A673 (cell line): ENCODE measurements around the gene TNFAIP8. TPM values are rescaled to one million over a fixed set of nuclear protein-coding genes. Genes with fewer than 3 reads are reported as not detected.
A peak's percentile ranks its signal among the peaks of the same experiment; 100 is the strongest.

Source experiments
- BruUV-seq: library from RNA; stranded (reverse); fragments of 400-500 nt; replicated peaks from 2 replicates; lab custom pipeline; 2021; lab: Mats Ljungman, UMichigan
- CTCF ChIA-PET: fragments of 300-600 bp; sonication (Branson Sonifier 250); formaldehyde crosslinking; loops from one replicate; lab custom pipeline; 2022; ENCODE audit warnings: antibody characterized with exemption; lab: Charles Lee
- POLR2A ChIA-PET: fragments of 300-600 bp; sonication (Branson Sonifier 250); formaldehyde crosslinking; loops from one replicate; lab custom pipeline; 2022; ENCODE audit warnings: antibody characterized with exemption; ENCODE audit not compliant: low non-redundant PET; lab: Charles Lee
- DNase-seq: peaks from one replicate; pipeline ENCODE4 v3.0.0-alpha.2; 2015; ENCODE audit warnings: low spot score
- H3K27ac ChIP-seq: fragments of 200-600 bp; sonication (generic); 2 replicates; pipeline ENCODE4 v1.5.1; 2016; ENCODE audit warnings: mixed run types, low read depth, mild to moderate bottlenecking, mixed read lengths, antibody characterized with exemption, low read length; ENCODE audit not compliant: poor library complexity, severe bottlenecking
- H3K27me3 ChIP-seq: fragments of 200-600 bp; sonication (generic); replicated peaks from 2 replicates; pipeline ENCODE4 v1.6.1; 2017; ENCODE audit warnings: mixed run types, low read depth, mild to moderate bottlenecking, mixed read lengths, antibody characterized with exemption, low read length; ENCODE audit not compliant: insufficient read depth, poor library complexity
- H3K36me3 ChIP-seq: fragments of 200-600 bp; sonication (generic); 2 replicates; pipeline ENCODE4 v1.6.1; 2016; ENCODE audit warnings: mixed run types, mild to moderate bottlenecking, mixed read lengths, antibody characterized with exemption, low read length; ENCODE audit not compliant: insufficient read depth, poor library complexity, severe bottlenecking
- H3K4me1 ChIP-seq: fragments of 200-600 bp; sonication (generic); 2 replicates; pipeline ENCODE4 v1.6.1; 2017; ENCODE audit warnings: mixed run types, mild to moderate bottlenecking, mixed read lengths, antibody characterized with exemption, low read length; ENCODE audit not compliant: insufficient read depth, poor library complexity, severe bottlenecking
- H3K4me3 ChIP-seq: fragments of 200-600 bp; sonication (generic); 2 replicates; pipeline ENCODE4 v1.5.1; 2016; ENCODE audit warnings: low read depth, mixed run types, mild to moderate bottlenecking, mixed read lengths, low read length; ENCODE audit not compliant: poor library complexity, severe bottlenecking
- H3K9me3 ChIP-seq: fragments of 200-600 bp; sonication (generic); 2 replicates; pipeline ENCODE4 v1.6.1; 2016; ENCODE audit warnings: mixed run types, low read depth, mild to moderate bottlenecking, mixed read lengths, antibody characterized with exemption, low read length; ENCODE audit not compliant: poor library complexity, severe bottlenecking
- CTCF ChIP-seq: fragments of 300-800, 200-600 bp; sonication (generic); conservative IDR thresholded peaks from 2 replicates; pipeline ENCODE4 v1.5.1; 2017; ENCODE audit warnings: low read depth, mild to moderate bottlenecking, antibody characterized with exemption, low read length, moderate library complexity, mixed read lengths
- EZH2 ChIP-seq: fragments of 200-600 bp; sonication (generic); IDR thresholded peaks from 2 replicates; pipeline ENCODE4 v1.6.1; 2017; ENCODE audit warnings: borderline replicate concordance, low read depth, mild to moderate bottlenecking, mixed read lengths, antibody characterized with exemption, low read length; ENCODE audit not compliant: poor library complexity, severe bottlenecking
- intact Hi-C: fragments of 100-400 bp; cut with micrococcal nuclease; formaldehyde crosslinking; loops from one replicate; pipeline ENCODE4 v1.10.0; 2022; ENCODE audit not compliant: unreplicated experiment
- total RNA-seq: library from RNA; stranded (reverse); gene quantifications from 2 replicates; pipeline ENCODE4 v1.2.3, GENCODE V29; 2021

TNFAIP8 gene
- total RNA-seq, 1 experiment from 2014 or later = 6.8 TPM

- Histone ChIP-seq H3K36me3 (no peaks in the 10 kb centered on the region), H3K4me3 (no peak overlapping the region), H3K9me3 (no peaks in the 10 kb centered on the region), H3K27me3 (no peaks in the 10 kb centered on the region), H3K27ac (no peak overlapping the region), H3K4me1 (peaks cover 14% of the 10 kb centered on the region)
- intact Hi-C loops = no loop called here
- ChIA-PET CTCF (no interaction called here), POLR2A (no interaction called here)
- no peak for DNase-seq
- no TSS peak for BruUV-seq
- no peak for TF ChIP-seq EZH2
- TF ChIP-seq CTCF = no peak
Observed at GRCh38 chr5:119346394-119346793, 9.4 kb upstream of the TNFAIP8 start.

GRCh38 chr5:119347574-119347973 is 8.2 kb upstream of the TNFAIP8 start:
- ChIA-PET POLR2A (no interaction called here), CTCF (no interaction called here)
- TF ChIP-seq EZH2 = no peak
- no peak for TF ChIP-seq CTCF
- Histone ChIP-seq H3K4me1 (peaks cover 14% of the 10 kb centered on the region), H3K4me3 (no peak overlapping the region), H3K36me3 (no peaks in the 10 kb centered on the region), H3K27ac (no peak overlapping the region), H3K27me3 (no peaks in the 10 kb centered on the region), H3K9me3 (no peaks in the 10 kb centered on the region)
- DNase-seq = peak; percentile 28
- intact Hi-C loops = no loop called here
- no TSS peak for BruUV-seq

- TF ChIP-seq EZH2 (no peak), CTCF (peak; percentile 23; the same call in 1 of the 2 replicates)
- Histone ChIP-seq H3K27ac (no peak overlapping the region), H3K36me3 (no peaks in the 10 kb centered on the region), H3K4me3 (no peak overlapping the region), H3K27me3 (no peaks in the 10 kb centered on the region), H3K9me3 (no peaks in the 10 kb centered on the region), H3K4me1 (peaks cover 14% of the 10 kb centered on the region)
- DNase-seq = peak; percentile 72
- intact Hi-C loops = no loop called here
- POLR2A ChIA-PET = no interaction called here
- no TSS peak for BruUV-seq
- CTCF ChIA-PET = no interaction called here
Observed at GRCh38 chr5:119347991-119348390, 7.8 kb upstream of the TNFAIP8 start.
